Kidney (tissue), 14 donors: Measurements from ENCODE around the gene ZNF638. TPM values are rescaled to one million over a fixed set of nuclear protein-coding genes. Genes with fewer than 3 reads are reported as not detected.
"Not testable (repeated sequence)": the region's sequence is repeated elsewhere in the genome, so short reads cannot be mapped to it uniquely, and the experiment has no call there.

Experiments
- DNase-seq, 5 donors: peaks; one replicate each; pipeline ENCODE4 v3.0.0-alpha.2; 2013 to 2020
- FAIRE-seq: peaks from 2 replicates; lab custom pipeline; 2012; peaks lifted over from hg19 to GRCh38; lab: Jason Lieb, UNC
- H3K27ac ChIP-seq, 2 donors: one replicate each; pipeline ENCODE4 v1.7.0; 2013; ENCODE audit warnings: low read depth in 2 of 2, low read length in 2 of 2, inconsistent platforms in 1 of 2
- H3K27me3 ChIP-seq: one replicate; pipeline ENCODE4 v1.7.1; 2013; ENCODE audit warnings: low read length, inconsistent platforms; ENCODE audit not compliant: control insufficient read depth, insufficient read depth
- H3K36me3 ChIP-seq, 3 donors: one replicate each; pipeline versions ENCODE4 v1.7.0 to v1.7.1; 2013; ENCODE audit warnings: low read length in 3 of 3, control low read depth in 1 of 3, inconsistent platforms in 1 of 3; ENCODE audit not compliant: insufficient read depth in 3 of 3, control insufficient read depth in 2 of 3
- H3K4me1 ChIP-seq, 3 donors: one replicate each; pipeline versions ENCODE4 v1.7.0 to v1.7.1; 2013; ENCODE audit warnings: low read length in 3 of 3, inconsistent platforms in 1 of 3, low read depth in 1 of 3; ENCODE audit not compliant: control insufficient read depth in 2 of 3, insufficient read depth in 2 of 3
- H3K4me3 ChIP-seq, 3 donors: one replicate each; pipeline versions ENCODE4 v1.7.0 to v1.8.1; 2013; ENCODE audit warnings: low read length in 3 of 3, control low read depth in 1 of 3, inconsistent platforms in 1 of 3
- H3K9ac ChIP-seq, 3 donors: one replicate each; pipeline versions ENCODE4 v1.7.0 to v1.7.1; 2013; ENCODE audit warnings: low read length in 3 of 3, control low read depth in 1 of 3, inconsistent platforms in 1 of 3
- H3K9me3 ChIP-seq, 3 donors: one replicate each; pipeline versions ENCODE4 v1.7.0 to v1.7.1; 2013; ENCODE audit warnings: low read length in 3 of 3, control low read depth in 1 of 3, inconsistent platforms in 1 of 3; ENCODE audit not compliant: control insufficient read depth in 2 of 3, insufficient read depth in 1 of 3
- intact Hi-C: fragments of 100-400 bp; cut with DNase I; formaldehyde crosslinking; loops from one replicate; pipeline ENCODE4 v1.11.1; 2022
- polyA plus RNA-seq: library from polyadenylated mRNA; stranded (reverse); fragments of 350-450 nt; fragmentation: Illumina TruSeq; extraction: RNeasy Lipid Tissue Mini Kit (QIAGEN cat#74804); gene quantifications from one replicate; pipeline ENCODE4 v1.2.3, GENCODE V29; 2014; ENCODE audit warnings: low read depth, low replicate concordance; ENCODE audit not compliant: insufficient read depth
- total RNA-seq: library from RNA; stranded (reverse); fragmentation: NEBNext Ultra II Directional; extraction: Animal tissue kit (Norgen Biotek cat#: 25700); gene quantifications from one replicate; pipeline ENCODE4 v1.2.1, GENCODE V29; 2021
- TF ChIP-seq, protein P1 (sequence below): IDR thresholded peaks from 3 replicates; pipeline ENCODE4 v1.5.1; 2012; ENCODE audit warnings: mild to moderate bottlenecking, moderate library complexity, borderline replicate concordance; ENCODE audit not compliant: insufficient read depth; ENCODE audit errors: extremely low read depth
- donor health status: control.
- donor health status: control.
- donor health status: control.
- donor health status: control.
- donor health status: control.
- donor health status: DM: yes; HTN: yes; CAD: no.
- donor health status: Normal renal cell carcinoma (clear cell type).

Gene ZNF638
- total and polyA plus RNA-seq, 2 donors from 2014 or later = 84.8 to 122 TPM

DNA sequence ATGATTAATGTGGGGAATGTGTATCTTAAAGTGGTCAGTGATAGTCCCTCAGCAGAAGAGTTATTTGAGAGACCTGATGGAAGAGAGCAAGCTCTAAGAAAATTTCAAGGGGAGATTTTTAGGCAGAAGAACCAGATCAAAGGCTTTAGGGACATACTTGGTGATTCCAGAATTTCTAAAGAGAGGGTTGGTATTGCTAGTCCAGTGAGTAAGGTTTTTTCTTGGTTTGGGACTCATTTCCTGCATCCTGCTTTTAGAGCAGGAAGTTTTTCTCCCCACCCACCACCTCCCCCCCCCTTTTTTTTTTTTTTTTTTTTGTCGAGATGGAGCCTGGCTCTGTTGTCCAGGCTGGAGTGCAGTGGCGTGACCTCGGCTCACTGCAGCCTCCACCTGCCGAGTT lies 79.1 kb downstream of the ZNF638 start:
- peaks cover 5 to 21% (median 14%) of the 10 kb centered on the region in 3 donors for H3K36me3 ChIP-seq
- H3K9me3 ChIP-seq = no peaks in the 10 kb centered on the region
- no peaks in the 10 kb centered on the region for H3K4me1 ChIP-seq
- DNase-seq = no peak
- no peak overlapping the region for H3K9ac ChIP-seq
- no peak overlapping the region for H3K4me3 ChIP-seq
- intact Hi-C loops = no loop called here
- no peaks in the 10 kb centered on the region for H3K27me3 ChIP-seq
- no peak for FAIRE-seq
- TF ChIP-seq, protein P1, sequence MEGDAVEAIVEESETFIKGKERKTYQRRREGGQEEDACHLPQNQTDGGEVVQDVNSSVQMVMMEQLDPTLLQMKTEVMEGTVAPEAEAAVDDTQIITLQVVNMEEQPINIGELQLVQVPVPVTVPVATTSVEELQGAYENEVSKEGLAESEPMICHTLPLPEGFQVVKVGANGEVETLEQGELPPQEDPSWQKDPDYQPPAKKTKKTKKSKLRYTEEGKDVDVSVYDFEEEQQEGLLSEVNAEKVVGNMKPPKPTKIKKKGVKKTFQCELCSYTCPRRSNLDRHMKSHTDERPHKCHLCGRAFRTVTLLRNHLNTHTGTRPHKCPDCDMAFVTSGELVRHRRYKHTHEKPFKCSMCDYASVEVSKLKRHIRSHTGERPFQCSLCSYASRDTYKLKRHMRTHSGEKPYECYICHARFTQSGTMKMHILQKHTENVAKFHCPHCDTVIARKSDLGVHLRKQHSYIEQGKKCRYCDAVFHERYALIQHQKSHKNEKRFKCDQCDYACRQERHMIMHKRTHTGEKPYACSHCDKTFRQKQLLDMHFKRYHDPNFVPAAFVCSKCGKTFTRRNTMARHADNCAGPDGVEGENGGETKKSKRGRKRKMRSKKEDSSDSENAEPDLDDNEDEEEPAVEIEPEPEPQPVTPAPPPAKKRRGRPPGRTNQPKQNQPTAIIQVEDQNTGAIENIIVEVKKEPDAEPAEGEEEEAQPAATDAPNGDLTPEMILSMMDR = no peak
- no peak overlapping the region for H3K27ac ChIP-seq

DNA sequence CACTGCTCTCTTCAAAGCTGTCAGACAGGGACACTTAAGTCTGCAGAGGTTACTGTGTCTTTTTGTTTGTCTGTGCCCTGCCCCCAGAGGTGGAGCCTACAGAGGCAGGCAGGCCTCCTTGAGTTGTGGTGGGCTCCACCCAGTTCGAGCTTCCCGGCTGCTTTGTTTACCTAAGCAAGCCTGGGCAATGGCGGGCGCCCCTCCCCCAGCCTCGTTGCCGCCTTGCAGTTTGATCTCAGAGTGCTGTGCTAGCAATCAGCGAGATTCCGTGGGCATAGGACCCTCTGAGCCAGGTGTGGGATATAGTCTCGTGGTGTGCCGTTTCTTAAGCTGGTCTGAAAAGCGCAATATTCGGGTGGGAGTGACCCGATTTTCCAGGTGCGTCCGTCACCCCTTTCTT lies 85.3 kb downstream of the ZNF638 start:
- H3K27me3 ChIP-seq, intact Hi-C loops, H3K36me3 ChIP-seq, H3K9me3 ChIP-seq, FAIRE-seq, H3K9ac ChIP-seq, H3K4me3 ChIP-seq, DNase-seq, H3K4me1 ChIP-seq, H3K27ac ChIP-seq: not testable (repeated sequence)

DNA sequence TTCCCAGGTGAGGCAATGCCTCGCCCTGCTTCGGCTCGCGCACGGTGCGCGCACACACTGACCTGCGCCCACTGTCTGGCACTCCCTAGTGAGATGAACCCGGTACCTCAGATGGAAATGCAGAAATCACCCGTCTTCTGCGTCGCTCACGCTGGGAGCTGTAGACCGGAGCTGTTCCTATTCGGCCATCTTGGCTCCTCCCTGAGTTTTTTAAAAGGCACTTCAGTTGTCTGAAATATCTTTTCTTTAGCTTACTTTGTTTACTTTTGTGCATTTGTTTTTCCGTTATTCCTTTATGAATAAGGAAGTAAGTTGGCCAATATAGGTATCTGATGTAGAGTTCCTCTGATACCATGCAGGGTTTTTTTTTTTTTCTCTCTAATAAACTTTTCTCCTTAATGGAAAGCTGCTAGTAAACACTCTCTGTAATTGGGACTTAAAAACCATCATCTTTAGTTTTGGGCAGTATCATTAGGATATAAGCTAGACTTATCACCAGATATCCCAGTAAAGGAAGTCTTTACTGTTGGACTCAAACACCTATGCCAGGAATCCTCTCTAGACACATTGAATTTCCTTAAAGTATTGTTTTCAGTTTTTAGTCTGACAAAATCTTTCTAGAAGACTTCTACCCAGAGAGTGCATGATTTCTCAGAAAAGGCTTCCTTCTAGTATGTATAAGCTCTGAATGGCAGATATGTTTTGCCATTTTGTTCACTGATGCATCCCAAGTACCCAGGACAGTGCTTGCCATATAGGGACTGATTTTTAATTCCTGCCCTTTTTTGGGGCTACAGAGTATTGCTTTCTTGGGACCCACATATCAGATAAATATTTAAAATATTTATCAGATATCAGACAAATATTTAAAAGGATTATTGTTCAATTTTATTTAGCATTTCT lies 86.0 kb downstream of the ZNF638 start:
- Histone ChIP-seq H3K4me3 (peak overlapping the region; percentile 9 to 49 (median 32)), H3K9me3 (no peaks in the 10 kb centered on the region), H3K27ac (no peak overlapping the region), H3K36me3 (no peaks in the 10 kb centered on the region), H3K27me3 (no peaks in the 10 kb centered on the region), H3K4me1 (no peaks in the 10 kb centered on the region), H3K9ac (peak overlapping the region in 1 of 3 donors; percentile 31)
- FAIRE-seq (no peak), DNase-seq (peak in 2 of 5 donors; percentile 13 to 36)
- TF ChIP-seq, protein P1 = no peak
- intact Hi-C loops = no loop called here

DNA sequence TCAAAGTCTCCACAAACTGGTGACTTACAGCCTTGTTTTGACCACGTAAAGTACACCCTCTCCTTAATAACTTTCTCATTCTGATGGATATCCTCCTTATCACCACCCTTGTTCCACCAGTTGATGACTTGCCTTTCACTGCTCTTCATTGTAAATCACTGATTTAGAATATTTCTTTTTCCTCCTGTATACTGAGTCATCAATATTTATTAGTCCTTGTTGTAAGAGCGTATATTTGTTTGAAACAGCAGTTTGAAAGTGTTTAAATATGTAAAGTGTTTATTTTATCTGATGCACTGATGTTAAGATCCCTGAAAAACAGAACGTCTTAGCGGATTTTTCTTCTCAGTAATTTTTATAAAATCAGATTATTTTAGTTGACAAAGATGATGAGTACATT lies 87.6 kb downstream of the ZNF638 start:
- Histone ChIP-seq H3K4me3 (no peak overlapping the region), H3K9me3 (no peaks in the 10 kb centered on the region), H3K4me1 (no peaks in the 10 kb centered on the region), H3K27me3 (no peaks in the 10 kb centered on the region), H3K27ac (no peak overlapping the region), H3K9ac (no peak overlapping the region), H3K36me3 (peaks cover 2 to 11% (median 6%) of the 10 kb centered on the region in 3 donors)
- intact Hi-C loops = no loop called here
- FAIRE-seq (no peak), DNase-seq (no peak)
- TF ChIP-seq, protein P1 = no peak
